HepG2 (cell line): ENCODE measurements around the gene PDCD10. TPM values are rescaled to one million over a fixed set of nuclear protein-coding genes. Genes with fewer than 3 reads are reported as not detected.

ENCODE experiments used
- ATAC-seq: fragments of 200-7000 bp; cut with Tn5 transposase; 3 replicates; pipeline ENCODE4 v1.9.1; 2020; ENCODE audit warnings: mild to moderate bottlenecking, moderate library complexity
- BruUV-seq: library from RNA; stranded (reverse); fragments of 400-500 nt; replicated peaks from 2 replicates; lab custom pipeline; 2021; lab: Mats Ljungman, UMichigan
- CTCF ChIA-PET: fragments of 300-600 bp; formaldehyde crosslinking; extraction: SDS; loops from one replicate; lab custom pipeline; 2021; ENCODE audit warnings: low total read pairs, inconsistent platforms, low intra/inter-chr PET ratio; lab: Yijun Ruan, JAX
- POLR2A ChIA-PET: fragments of 350-600 bp; sonication (Branson Sonifier 250); formaldehyde crosslinking; loops from one replicate; lab custom pipeline; 2020; ENCODE audit warnings: antibody characterized with exemption, inconsistent platforms; lab: Yijun Ruan, JAX
- DNase-seq: peaks from one replicate; pipeline ENCODE4 v3.0.0-alpha.2; 2015; ENCODE audit warnings: low spot score
- FAIRE-seq: peaks from 3 replicates; lab custom pipeline; 2011; peaks lifted over from hg19 to GRCh38; lab: Jason Lieb, UNC
- H2AFZ ChIP-seq: one replicate; pipeline ENCODE4 v1.6.1; 2011; ENCODE audit warnings: low read length, inconsistent platforms
- H3K27ac ChIP-seq: fragments of 300-600 bp; 3 replicates; pipeline ENCODE4 v1.8.0; 2011; ENCODE audit warnings: mixed run types, mild to moderate bottlenecking, mixed read lengths, low read length, inconsistent platforms; ENCODE audit not compliant: insufficient read depth; ENCODE audit errors: extremely low read length
- H3K27me3 ChIP-seq, 2 experiments: fragments of 200-600 bp in 1 of 2; 2 replicates in 1 of 2; 3 replicates in 1 of 2; pipeline versions ENCODE4 v1.6.0 to v1.8.0; 2011; ENCODE audit warnings: low read length in 2 of 2, mild to moderate bottlenecking in 2 of 2, moderate library complexity in 2 of 2, inconsistent platforms in 1 of 2; ENCODE audit not compliant: insufficient read depth in 2 of 2, control insufficient read depth in 1 of 2
- H3K36me3 ChIP-seq, 2 experiments: fragments of 200-600 bp in 1 of 2; replicated peaks in 1 of 2; 2 replicates in 1 of 2; 3 replicates in 1 of 2; pipeline versions ENCODE4 v1.5.1 to v1.8.0; 2011; ENCODE audit warnings: low read length in 2 of 2, inconsistent platforms in 1 of 2; ENCODE audit not compliant: insufficient read depth in 2 of 2, control insufficient read depth in 1 of 2
- H3K4me1 ChIP-seq: 2 replicates; pipeline ENCODE4 v1.5.1; 2012; ENCODE audit warnings: low read length, inconsistent platforms; ENCODE audit not compliant: insufficient read depth
- H3K4me2 ChIP-seq: 2 replicates; pipeline ENCODE4 v1.6.0; 2011; ENCODE audit warnings: low read depth, low read length, inconsistent platforms
- H3K4me3 ChIP-seq, 3 experiments: fragments of 200-600 bp in 1 of 3; sonication (generic), shearing (Covaris generic) in 1 of 3; replicated peaks in 1 of 3; 2 replicates each; pipeline ENCODE4 v1.5.1; 2011 to 2016; ENCODE audit warnings: low read length in 3 of 3, inconsistent platforms in 2 of 3, low read depth in 2 of 3, mild to moderate bottlenecking in 2 of 3, control low read depth in 1 of 3, mixed read lengths in 1 of 3; ENCODE audit not compliant: insufficient read depth in 1 of 3
- H3K79me2 ChIP-seq: one replicate; pipeline ENCODE4 v1.6.1; 2011; ENCODE audit warnings: low read length, inconsistent platforms; ENCODE audit not compliant: insufficient read depth
- H3K9ac ChIP-seq: 2 replicates; pipeline ENCODE4 v1.6.0; 2011; ENCODE audit warnings: mild to moderate bottlenecking, low read depth, low read length, inconsistent platforms; ENCODE audit not compliant: insufficient read depth
- H3K9me3 ChIP-seq: 2 replicates; pipeline ENCODE4 v1.5.1; 2012; ENCODE audit warnings: mild to moderate bottlenecking, low read length
- H4K20me1 ChIP-seq: 2 replicates; pipeline ENCODE4 v1.6.0; 2011; ENCODE audit warnings: inconsistent platforms, mild to moderate bottlenecking, low read length, moderate library complexity; ENCODE audit not compliant: insufficient read depth
- ZKSCAN5 ChIP-seq: sonication (generic); formaldehyde crosslinking; IDR thresholded peaks from 2 replicates; pipeline ENCODE4 v1.5.1; 2020; ENCODE audit warnings: mild to moderate bottlenecking, missing genetic modification reagents
- ZNF235 ChIP-seq: sonication (generic); formaldehyde crosslinking; IDR thresholded peaks from 2 replicates; pipeline ENCODE4 v1.8.1; 2023; ENCODE audit warnings: mild to moderate bottlenecking, missing genetic modification reagents, borderline replicate concordance
- ZNF607 ChIP-seq: sonication (generic); formaldehyde crosslinking; IDR thresholded peaks from 2 replicates; pipeline ENCODE4 v1.5.1; 2020; ENCODE audit warnings: missing genetic modification reagents, mild to moderate bottlenecking, borderline replicate concordance
- ZSCAN9 ChIP-seq: IDR thresholded peaks from 2 replicates; pipeline ENCODE4 v1.6.1; 2016; ENCODE audit warnings: borderline replicate concordance
- WGBS: methylation state at CpG from one replicate; pipeline ENCODE4 v1.1.6; 2017; ENCODE audit warnings: low lambda C conversion rate; 5-methylcytosine and 5-hydroxymethylcytosine counted together
- in situ Hi-C: cut with HindIII; loops from 2 replicates; pipeline ENCODE4 v1.10.0; 2017; ENCODE audit warnings: low pct_unique_long_range_greater_than_20kb; ENCODE audit not compliant: extremely low pct_ligation_motif_present
- intact Hi-C: fragments of 100-400 bp; cut with micrococcal nuclease; formaldehyde crosslinking; loops from one replicate; pipeline ENCODE4 v1.10.0; 2022; ENCODE audit not compliant: unreplicated experiment
- polyA plus RNA-seq, 8 experiments: library from polyadenylated mRNA; depleted of rRNA in 3 of 8; stranded (reverse) in 7 of 8; unstranded in 1 of 8; fragments of >200 nt; fragmentation: Illumina TruSeq in 4 of 8; extraction: Trizol in 4 of 8; gene quantifications; 2 replicates each; pipeline versions ENCODE4 v1.2.1 to v1.2.3, GENCODE V29; 2011 to 2016; ENCODE audit warnings: low read depth in 4 of 8, missing spikeins in 1 of 8, mixed read lengths in 1 of 8; ENCODE audit not compliant: insufficient read depth in 1 of 8
- total RNA-seq, 5 experiments: library from RNA; depleted of rRNA; stranded (reverse); fragments of >200 nt; fragmentation: Illumina TruSeq; extraction: Trizol; gene quantifications; 2 replicates each; pipeline ENCODE4 v1.2.3, GENCODE V29; 2016; ENCODE audit warnings: low read depth in 1 of 5
- TF ChIP-seq, protein P1 (sequence below): sonication (generic); formaldehyde crosslinking; IDR thresholded peaks from 2 replicates; pipeline ENCODE4 v1.5.1; 2020; ENCODE audit warnings: missing genetic modification reagents, mild to moderate bottlenecking, borderline replicate concordance
- TF ChIP-seq, protein P2 (sequence below): sonication (generic); formaldehyde crosslinking; IDR thresholded peaks from 2 replicates; pipeline ENCODE4 v1.9.0; 2022; ENCODE audit warnings: missing genetic modification reagents, mild to moderate bottlenecking, borderline replicate concordance

PDCD10 gene
- total and polyA plus RNA-seq, 2 of the 13 experiments (the other 11 are each of a cell fraction or from before 2014, with no cell fraction given) = 48.5 to 53.9 TPM

DNA sequence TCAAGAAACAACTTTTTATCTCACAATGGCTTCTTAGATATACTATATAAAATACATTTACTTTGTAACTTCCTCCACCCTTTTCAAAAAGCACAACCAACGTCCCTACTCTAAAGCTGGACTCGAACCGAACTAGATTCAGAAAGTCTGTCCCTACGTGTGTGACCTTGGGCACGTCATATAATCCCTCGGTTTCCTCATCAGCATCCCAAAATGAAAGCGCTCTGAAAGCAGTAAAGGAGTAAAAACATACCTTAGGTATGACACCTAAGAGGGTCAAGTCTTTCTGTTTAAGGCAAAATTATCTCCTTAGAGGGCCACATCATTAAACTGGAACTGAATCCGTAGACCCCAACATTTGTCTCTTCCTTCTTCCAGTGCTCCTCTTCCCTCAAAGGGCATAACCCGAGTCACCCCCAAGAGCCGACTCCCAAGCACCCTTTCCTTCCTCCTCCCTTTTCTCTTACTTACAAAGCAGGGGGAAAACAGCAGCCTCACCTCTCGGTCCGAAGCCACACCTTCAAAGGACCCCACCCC is 663 bp downstream of the PDCD10 start:
- no peaks in the 10 kb centered on the region for H3K9me3 ChIP-seq
- CTCF ChIA-PET = no interaction called here
- no peak for ATAC-seq
- peak overlapping the region; percentile 84 for H3K9ac ChIP-seq
- peak overlapping the region; percentile 95 to 98 (median 98) for H3K4me3 ChIP-seq
- TF ChIP-seq, protein P1, sequence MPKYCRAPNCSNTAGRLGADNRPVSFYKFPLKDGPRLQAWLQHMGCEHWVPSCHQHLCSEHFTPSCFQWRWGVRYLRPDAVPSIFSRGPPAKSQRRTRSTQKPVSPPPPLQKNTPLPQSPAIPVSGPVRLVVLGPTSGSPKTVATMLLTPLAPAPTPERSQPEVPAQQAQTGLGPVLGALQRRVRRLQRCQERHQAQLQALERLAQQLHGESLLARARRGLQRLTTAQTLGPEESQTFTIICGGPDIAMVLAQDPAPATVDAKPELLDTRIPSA (CRISPR knock-in tag) = peak; percentile 92; the same call in 1 of the 2 replicates
- TF ChIP-seq ZSCAN9 (0 out of 2 replicates have a peak, but pooled peaks have one; percentile 0), ZKSCAN5 (CRISPR knock-in tag) (no peak), ZNF607 (CRISPR knock-in tag) (0 out of 2 replicates have a peak, but pooled peaks have one; percentile 50), ZNF235 (CRISPR knock-in tag) (0 out of 2 replicates have a peak, but pooled peaks have one; percentile 25)
- TF ChIP-seq, protein P2, sequence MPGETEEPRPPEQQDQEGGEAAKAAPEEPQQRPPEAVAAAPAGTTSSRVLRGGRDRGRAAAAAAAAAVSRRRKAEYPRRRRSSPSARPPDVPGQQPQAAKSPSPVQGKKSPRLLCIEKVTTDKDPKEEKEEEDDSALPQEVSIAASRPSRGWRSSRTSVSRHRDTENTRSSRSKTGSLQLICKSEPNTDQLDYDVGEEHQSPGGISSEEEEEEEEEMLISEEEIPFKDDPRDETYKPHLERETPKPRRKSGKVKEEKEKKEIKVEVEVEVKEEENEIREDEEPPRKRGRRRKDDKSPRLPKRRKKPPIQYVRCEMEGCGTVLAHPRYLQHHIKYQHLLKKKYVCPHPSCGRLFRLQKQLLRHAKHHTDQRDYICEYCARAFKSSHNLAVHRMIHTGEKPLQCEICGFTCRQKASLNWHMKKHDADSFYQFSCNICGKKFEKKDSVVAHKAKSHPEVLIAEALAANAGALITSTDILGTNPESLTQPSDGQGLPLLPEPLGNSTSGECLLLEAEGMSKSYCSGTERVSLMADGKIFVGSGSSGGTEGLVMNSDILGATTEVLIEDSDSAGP (CRISPR knock-in tag) = no peak
- FAIRE-seq = no peak
- peaks cover 0 to 4% of the 10 kb centered on the region in 2 experiments; a peak in 1 of 5 replicates for H3K27me3 ChIP-seq
- H3K36me3 ChIP-seq = no peaks in the 10 kb centered on the region
- peaks cover 70% of the 10 kb centered on the region for H3K79me2 ChIP-seq
- peaks cover 69% of the 10 kb centered on the region for H3K4me1 ChIP-seq
- in situ Hi-C loops = no loop called here
- under 1% methylated on average over 12 of the region's 12 CpGs for WGBS
- POLR2A ChIA-PET = no interaction called here
- DNase-seq = peak; percentile 18
- intact Hi-C loops = loop anchor here (2.0 to 10.0 kb wide), 3 partner anchors 79 to 361 kb away; partner anchors contain the start of gene GOLIM4
- peak overlapping the region; percentile 73 for H3K4me2 ChIP-seq
- H4K20me1 ChIP-seq = peaks cover 18% of the 10 kb centered on the region
- H2AFZ ChIP-seq = no peak overlapping the region
- peak overlapping the region; percentile 97 for H3K27ac ChIP-seq
- BruUV-seq = TSS peak; percentile 63
